GM04503 (cell line): ENCODE data around the gene RAC2.

Experiments used
- DNase-seq: peaks from one replicate; pipeline ENCODE4 v3.0.0-alpha.2; 2012; ENCODE audit warnings: low read depth

RAC2 gene

GRCh38 chr22:37275134-37275533 is 31.1 kb upstream of the RAC2 start:
- DNase-seq: no peak

GRCh38 chr22:37274380-37274862 is 30.4 kb upstream of the RAC2 start:
- no peak for DNase-seq

GRCh38 chr22:37273846-37274225 is 29.8 kb upstream of the RAC2 start:
- no peak for DNase-seq

- no peak for DNase-seq
Measured at GRCh38 chr22:37273126-37273845, 29.2 kb upstream of the RAC2 start.

- DNase-seq: no peak
Measured at GRCh38 chr22:37270928-37271650, 27.0 kb upstream of the RAC2 start.

- DNase-seq: no peak
Measured at GRCh38 chr22:37269936-37270678, 26.0 kb upstream of the RAC2 start.

GRCh38 chr22:37267661-37268413 is 23.8 kb upstream of the RAC2 start:
- no peak for DNase-seq

- no peak for DNase-seq
Measured at GRCh38 chr22:37267135-37267587, 23.1 kb upstream of the RAC2 start.

GRCh38 chr22:37266581-37267134 is 22.6 kb upstream of the RAC2 start:
- no peak for DNase-seq

- DNase-seq: no peak
Measured at GRCh38 chr22:37263966-37264887, 20.2 kb upstream of the RAC2 start.

GRCh38 chr22:37262346-37262745 is 18.3 kb upstream of the RAC2 start:
- no peak for DNase-seq

GRCh38 chr22:37260901-37261336 is 16.9 kb upstream of the RAC2 start:
- DNase-seq: no peak

GRCh38 chr22:37260155-37260795 is 16.2 kb upstream of the RAC2 start:
- no peak for DNase-seq

- DNase-seq: no peak
Measured at GRCh38 chr22:37259540-37260029, 15.5 kb upstream of the RAC2 start.

GRCh38 chr22:37258753-37259401 is 14.8 kb upstream of the RAC2 start:
- no peak for DNase-seq

GRCh38 chr22:37258005-37258752 is 14.1 kb upstream of the RAC2 start:
- DNase-seq: no peak

GRCh38 chr22:37256075-37256726 is 12.1 kb upstream of the RAC2 start:
- DNase-seq: no peak

- no peak for DNase-seq
Measured at GRCh38 chr22:37255558-37256006, 11.5 kb upstream of the RAC2 start.
